HG03103 (cell line): ENCODE results near the gene GRID2.

Experiments
- ATAC-seq: cut with Tn5 transposase; IDR thresholded peaks from one replicate; pipeline ENCODE4 v1.9.1; 2021; ENCODE audit warnings: low read depth; ENCODE audit not compliant: unreplicated experiment

The GRID2 gene

DNA sequence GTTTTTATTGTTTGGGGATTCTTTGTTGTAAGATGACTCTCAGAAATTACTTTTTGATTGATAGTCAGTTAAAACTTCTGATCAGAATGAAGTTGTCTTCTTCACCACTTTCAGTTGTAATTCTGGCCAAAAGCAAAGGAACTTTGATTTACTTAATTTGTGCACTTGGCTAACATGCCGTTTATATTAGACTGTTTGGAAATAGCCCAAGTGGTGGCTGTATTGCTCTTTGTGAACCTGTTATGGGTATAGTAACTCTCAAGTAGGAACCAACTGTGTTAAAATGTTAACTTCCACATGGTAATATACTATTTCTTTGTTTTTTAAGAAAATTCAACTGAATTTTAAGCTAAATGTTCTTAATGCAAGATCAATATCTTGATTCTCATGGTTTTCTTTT lies 581.9 kb downstream of the GRID2 start:
- no peak for ATAC-seq

DNA sequence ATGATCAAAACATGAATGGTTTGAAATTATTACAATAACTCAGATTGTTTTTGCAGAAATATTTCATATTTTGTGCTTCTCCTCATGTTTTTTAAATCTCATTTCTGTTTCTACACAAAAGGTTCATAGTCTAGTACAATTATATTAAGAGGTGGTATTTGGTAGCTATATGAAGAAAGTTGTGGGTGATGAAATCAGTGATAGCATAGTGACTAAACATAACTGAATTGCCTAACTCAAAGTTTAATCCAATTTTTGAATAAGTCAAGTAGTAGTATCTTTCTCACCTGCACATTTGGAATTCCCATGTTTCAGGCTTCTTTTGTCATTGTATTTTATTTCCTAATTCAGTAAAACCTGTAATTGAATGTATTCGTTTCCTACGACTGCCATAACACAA lies 648.7 kb downstream of the GRID2 start:
- no peak for ATAC-seq

DNA sequence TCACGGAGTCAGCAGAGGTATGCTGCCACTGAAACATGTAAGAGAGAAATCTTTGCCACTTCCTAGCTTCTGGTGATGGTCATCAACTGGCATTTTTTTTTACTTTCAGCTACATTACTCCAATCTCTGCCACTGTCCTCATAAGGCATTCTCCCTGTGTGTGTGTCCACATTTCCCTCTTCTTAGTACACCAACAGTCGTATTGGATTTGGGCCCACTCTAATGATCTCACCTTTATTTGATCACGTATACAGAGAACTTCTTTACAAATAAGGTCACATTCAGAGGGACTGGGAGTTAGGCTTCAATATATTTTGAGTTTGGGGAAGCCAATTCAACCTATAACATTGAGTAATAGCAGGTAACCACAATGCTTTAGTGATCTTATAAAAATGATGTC lies 649.1 kb downstream of the GRID2 start:
- no peak for ATAC-seq

DNA sequence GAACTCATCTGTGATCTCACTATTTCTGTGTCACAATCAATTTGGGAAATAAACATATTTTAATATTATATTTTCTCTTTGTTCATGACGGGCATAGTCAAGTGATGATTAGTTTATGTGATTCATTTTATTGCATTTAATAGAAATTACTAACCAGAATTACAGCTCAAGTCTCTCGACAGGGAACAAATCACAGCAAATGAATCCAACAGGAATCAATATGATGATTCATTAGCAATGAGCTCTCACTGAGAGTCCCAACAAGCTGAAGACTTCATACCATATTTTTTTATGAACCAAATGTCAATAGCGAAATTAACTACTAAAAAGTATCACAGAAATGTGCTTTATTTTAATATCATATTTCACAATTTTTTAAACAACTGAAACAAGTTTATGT lies 649.7 kb downstream of the GRID2 start:
- no peak for ATAC-seq

DNA sequence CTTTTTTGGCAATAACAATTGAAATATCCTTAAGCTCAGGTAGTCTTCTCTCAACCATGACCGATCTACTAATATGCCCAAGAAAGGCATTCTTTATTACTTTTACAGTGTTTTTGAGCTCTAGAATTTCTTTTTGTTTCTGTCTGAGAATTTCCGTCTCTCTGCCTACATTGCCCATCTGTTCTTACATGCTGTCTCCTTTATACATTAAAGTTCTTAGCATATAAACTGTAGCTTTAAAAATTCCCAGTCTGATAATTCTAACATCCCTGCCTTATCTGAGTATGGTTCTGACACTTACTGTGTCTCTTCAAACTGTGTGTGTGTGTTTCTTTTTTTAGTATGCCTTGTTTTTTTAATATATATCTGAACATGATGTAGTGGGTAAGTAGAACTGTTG lies 658.1 kb downstream of the GRID2 start:
- ATAC-seq: no peak

DNA sequence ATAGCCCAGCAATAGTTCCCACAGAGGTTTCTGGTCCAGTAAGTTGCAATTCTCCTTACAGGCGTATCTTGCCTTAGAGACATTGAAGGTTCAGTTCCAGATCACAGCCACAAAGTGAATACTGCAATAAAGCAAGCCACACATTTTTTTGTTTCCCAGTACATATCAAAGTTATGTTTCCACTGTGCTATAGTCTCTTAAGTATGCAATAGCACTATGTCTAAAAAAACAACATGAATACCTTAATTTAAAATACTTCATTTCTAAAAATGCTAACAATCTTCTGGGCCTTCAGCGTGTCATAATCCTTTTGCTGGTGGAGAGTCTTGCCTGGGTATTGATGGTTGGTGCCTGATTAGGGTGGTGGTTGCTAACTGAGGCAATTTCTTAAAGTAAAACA lies 659.1 kb downstream of the GRID2 start:
- ATAC-seq: no peak

DNA sequence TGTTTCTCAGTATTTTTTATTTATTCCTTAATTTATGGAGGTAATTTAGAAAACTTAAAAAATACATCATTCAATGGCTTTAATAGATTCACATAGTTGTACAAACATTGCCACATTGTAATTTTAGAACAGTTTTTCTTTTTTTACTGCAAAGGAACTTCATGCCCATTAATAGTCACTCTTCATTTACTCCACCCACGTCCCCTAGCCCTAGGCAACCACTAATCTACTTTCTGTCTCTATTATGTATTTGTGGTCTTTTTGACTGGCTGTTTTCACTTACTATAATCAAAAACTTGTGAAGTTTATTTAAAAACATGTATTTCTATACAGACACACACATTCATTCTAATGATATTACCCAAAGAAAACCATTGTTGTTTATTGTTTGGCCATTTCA lies 664.8 kb downstream of the GRID2 start:
- no peak for ATAC-seq

DNA sequence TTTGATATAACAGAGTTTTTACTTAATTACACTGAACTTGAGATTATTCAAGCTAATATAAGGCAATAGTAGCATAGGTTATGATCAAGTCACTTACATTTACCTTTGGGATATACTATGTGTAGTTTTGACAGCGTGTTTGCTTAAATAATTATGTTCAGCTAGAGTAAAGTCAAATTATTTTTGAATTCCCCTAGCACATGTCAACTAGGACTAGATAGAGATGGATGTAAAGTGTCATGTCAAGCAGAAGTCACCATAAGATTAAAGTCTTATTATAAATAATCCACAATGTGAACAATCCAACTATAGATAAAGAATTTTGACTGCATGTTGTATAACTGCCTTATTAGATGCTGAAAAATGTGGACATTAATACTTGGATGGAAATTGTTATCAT lies 665.2 kb downstream of the GRID2 start:
- no peak for ATAC-seq

DNA sequence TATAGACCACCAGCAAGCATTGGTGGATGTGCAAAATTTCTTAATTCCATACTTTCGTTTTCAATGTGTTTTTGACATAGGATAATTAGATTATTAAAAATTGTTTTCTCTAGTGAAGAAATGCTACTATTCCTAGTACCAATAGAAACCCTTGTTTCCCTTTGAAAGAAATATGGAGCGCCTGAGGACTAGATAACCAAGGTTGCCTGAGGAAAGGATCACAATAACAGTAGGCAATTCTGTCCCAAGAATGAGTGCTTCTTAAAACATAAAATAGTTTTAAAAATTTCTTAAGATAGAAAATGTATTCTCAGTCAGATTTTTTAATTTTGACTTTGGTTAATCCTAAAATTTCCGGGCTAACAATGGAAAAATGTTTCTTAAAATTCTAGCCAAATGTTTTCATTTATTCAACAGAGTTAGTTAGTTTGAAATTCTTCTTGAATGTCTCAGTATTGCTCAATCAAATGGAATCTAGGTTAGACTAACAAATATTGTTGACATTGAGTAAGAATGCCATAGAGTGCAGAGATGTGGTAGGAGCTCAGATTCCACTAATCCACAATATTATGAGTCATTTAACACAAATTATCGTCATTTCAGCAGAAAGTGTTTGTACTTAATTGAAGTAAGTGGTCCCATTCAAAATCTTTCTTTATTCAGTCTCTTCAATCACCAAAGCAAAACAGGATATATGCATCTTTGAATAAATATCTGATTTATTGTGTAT lies 666.0 kb downstream of the GRID2 start:
- ATAC-seq: no peak

DNA sequence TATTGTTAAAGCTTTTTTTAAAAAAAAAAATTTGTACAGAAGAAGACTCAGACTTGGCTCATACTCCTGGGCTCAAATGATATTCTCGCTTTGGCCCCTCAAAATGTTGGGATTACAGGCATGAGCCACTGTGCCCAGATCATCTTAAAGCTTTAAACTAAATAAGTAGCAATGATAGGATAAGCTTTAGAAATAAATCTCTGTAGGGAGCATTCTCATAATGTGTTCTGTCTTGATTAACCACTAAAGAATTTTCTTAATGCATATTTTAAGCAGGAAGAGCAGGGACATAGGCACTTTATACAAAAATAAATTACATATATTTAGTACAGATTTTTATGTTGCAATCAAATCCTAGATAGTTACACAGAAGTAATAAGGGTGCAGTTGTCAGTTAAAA lies 667.2 kb downstream of the GRID2 start:
- ATAC-seq: no peak

DNA sequence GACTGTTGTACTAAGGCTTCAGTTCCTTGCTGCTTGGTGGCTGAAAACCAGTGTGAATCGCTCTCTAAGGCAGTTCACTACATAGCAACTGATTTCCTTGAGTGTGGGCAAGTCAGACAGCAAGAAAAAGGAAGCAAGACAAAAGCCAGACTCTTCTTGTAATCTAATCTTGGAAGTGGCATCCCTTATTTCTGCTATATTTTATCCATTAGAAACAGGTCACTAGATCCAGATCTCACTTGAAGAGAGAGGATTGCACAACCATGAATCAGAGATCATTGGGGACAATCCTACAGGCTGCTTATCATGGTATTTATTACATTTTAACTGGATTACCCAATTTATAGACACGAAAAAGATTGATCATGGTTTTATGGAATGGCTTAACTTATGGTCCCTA lies 684.5 kb downstream of the GRID2 start:
- no peak for ATAC-seq

DNA sequence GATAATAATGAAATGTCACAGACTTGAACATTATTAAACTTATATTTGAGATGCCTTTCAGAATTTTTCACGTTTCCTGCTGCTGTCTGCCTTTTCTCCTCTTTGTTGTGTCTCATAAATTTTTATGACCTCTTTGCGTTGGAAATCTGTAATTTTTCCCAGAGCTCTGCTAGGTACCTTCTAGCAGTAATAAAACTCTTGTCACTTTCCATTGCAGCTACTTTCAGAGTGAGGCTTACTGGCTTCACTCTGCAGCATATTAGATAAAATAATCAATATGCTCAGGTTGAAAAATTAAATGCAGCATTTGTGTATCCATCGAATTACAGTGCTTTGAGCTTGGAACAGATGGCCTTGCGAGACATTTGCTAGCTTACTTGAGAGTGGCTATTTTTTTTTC lies 689.0 kb downstream of the GRID2 start:
- no peak for ATAC-seq

DNA sequence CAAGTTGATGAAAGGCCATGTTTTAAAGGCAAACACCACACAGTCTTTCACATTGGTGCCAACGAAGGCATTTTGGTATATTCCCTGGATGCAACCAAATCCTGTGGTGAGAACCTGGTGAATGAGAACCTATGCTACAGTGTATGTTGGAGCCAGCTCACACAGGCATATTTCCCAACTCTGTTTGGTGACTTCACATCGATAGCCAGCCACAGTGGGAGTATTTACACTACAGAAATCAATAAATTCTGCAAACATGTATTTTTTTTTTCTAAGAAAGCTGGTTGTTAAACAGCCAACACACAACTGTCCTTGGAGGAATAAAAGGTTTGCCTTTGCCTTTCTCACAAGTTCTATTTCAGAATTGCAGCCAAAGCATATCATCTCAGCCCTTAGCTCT lies 691.0 kb downstream of the GRID2 start:
- ATAC-seq: no peak

DNA sequence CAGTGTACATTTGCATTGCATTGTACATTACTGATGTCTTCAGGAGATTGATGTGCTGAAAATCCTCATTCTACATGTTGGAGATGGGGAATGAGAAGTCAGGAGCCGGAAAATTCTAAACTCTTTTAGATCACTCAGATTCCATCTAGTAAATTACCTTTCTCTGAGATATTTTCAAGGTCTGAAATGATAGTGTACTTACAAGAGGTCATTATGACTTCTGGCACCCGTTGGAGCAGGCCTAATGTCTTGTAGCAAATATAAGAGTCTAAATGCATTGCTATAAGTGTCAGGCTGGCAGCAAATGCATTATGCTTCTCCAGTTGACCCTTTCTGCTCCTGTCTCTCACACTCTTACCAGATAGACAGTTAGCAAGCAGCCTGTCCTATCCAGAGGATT lies 692.8 kb downstream of the GRID2 start:
- no peak for ATAC-seq

DNA sequence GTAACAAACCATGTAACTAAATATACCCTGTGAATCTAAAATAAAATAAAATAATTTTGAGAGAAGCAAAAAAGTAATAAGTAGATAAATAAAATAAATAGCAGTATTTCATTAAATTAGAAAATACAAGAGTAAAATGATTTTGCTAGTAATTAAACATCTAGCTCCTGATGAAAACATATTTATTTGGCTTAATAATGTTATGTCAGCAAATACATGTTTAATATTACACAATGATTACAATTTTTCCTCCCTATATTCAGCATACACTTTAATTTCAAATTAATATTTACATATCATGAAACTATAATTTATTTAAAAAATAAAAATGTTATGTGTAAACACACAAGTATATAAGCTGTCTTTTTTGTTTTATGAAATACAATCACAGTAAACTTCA lies 697.1 kb downstream of the GRID2 start:
- no peak for ATAC-seq

DNA sequence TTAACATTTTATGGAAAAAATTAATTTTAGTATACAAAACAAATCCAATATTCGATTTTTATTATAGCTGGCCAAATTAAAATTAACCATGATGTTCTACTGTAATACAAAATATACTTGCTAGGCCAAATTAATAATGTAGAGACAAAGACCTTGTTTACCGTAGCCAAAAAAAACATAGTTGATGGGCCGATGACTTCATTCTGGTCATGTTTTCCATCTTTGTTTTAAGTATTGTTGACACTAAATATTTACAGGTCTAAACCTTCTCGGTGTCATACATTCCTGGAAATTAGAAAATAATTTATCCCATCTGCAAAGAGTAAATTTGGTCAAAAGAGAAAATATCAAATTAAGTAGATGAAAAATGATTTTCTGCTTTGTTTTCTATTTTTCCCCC lies 698.5 kb downstream of the GRID2 start:
- ATAC-seq: no peak

DNA sequence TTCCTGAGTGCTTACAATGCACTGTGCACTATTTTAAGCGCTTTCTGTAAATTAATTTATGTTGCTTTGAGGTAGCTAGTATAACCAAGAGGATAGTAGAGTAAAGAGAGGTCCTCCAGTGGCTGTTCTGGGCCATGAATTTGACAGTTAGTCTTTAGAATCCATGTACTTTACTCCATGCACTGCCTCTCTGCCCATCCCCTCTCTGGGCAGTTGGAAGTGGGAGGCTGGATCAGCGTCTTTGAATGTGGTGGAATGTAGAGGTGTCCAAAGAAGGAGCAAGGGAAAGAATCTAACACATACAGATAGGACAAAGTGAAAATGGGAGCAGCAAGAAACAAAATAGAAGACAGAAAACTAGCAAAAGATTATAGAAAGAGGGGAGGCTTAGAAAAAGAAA lies 712.6 kb downstream of the GRID2 start:
- no peak for ATAC-seq

DNA sequence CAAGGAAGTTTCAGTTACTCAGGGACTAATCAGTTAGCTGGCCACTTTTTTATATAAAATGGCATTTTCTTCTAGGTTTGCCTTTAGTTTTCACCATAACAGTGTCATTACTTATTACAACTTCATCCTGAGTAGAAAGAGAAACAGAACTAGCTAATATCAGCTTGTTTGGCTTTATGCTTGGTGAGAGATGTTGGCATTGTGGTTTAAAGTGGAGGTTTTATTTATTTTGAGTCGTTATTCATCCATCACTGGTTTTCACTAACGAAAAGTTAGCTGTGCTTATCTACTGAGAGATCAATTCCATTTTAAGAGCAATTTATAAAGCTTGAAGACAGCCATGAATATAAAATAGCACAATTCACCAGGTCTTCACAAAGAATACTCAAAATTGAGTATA lies 714.5 kb downstream of the GRID2 start:
- ATAC-seq: no peak

DNA sequence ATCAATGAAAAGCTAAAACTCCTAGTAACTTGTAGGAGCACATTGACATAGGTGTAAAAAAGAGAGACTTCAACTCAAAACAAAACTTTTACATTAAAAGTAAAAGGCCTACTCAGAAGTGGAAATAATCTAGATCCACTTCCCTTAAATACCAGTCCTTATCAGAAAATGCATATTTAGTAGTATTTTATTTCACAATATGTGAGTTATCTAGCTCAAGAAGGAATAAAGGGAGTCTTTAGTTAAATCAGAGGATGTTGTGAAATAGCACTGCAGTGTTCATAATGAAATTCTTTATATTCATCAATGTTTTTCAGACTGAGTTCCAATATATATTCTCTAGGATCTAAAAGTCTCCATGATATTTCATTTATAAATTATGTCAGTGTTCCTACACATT lies 715.0 kb downstream of the GRID2 start:
- no peak for ATAC-seq

DNA sequence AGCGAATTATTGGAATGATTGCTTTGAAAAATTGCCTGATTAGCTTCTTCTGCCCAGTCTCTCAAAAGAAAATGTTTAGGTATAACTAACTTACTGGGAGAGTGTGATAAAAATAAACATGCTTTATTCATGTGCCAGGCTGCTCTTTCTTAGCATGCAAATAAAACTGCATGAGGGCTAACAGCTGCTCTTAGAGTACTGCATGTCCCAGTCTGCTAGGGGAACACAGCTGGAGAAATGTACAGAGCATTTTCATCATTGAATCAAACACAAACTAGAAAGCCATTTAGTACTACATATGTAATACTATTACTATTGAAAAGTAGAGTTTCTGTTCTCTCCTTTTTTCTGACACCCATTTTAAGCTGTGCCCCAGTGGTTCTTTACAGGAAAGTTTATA lies 726.0 kb downstream of the GRID2 start:
- ATAC-seq: no peak

DNA sequence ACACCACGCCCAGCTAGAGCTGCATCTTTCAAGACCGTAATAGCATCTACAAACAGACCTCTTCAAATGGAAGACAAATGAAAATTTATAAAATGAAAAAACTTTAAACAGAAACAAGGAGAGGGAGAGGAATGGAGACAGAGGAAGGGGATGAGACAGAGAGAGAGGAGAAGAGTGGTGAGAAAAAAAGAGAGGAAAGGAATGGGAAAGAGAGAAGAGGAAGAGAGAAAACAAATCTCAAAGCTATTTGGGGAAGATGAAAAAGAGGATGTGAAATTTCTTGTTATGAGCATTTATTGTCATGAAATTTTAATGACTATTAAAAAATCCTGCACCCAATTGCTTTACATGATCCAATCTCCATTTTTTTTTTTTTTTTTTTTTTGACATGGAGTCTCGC lies 726.9 kb downstream of the GRID2 start:
- ATAC-seq: no peak

DNA sequence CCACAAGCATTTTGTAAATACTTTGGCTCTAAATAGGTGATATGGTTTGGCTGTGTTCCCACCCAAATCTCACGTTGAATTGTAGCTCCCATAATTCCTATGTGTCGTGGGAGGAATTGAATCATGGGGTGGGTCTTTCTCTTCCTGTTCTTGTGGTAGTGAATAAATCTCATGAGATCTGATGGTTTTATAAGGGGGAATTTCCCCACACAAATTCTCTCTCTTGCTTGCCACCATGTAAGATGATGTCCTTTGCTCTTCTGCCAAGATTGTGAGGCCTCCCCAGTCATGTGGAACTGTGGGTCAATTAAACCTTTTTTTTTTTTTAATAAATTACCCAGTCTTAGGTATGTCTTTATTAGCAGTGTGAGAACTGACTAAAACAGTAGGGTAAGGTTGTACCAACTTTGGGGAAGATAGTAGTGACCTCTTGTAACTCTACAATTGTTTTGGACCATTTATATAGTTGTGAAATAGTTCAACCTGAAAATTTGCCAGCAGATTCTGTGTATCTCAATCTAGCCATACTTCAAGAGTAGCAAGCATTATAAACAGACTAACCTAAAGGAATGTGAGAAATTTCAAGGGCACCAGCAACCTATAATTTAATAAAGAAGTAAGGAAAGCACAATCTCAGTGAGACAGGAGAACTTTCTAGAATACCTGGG lies 727.8 kb downstream of the GRID2 start:
- no peak for ATAC-seq

DNA sequence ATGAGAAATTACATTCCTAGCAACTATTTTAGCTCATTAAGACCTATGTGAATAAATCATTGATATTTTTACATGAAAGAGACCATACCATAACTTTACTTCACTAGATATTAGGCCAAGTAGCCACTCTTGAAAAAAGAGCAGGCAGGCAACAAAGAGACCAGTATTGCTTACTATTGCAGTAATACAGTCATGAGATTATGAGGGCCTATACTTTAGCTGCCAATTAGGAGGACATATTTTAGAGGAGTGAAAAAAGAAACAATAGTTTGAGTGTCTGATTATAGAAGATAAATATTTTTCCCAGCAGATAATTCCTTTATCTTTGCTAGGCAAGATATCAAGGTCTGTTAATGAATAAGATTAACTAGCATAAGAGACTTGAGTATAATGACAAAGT lies 739.0 kb downstream of the GRID2 start:
- ATAC-seq: no peak
